Panc1 (cell line): ENCODE results near the gene CCRL2.

Experiments used
- CTCF ChIP-seq: fragments of 450-650 bp; IDR thresholded peaks from 2 replicates; pipeline ENCODE4 v1.5.1; 2017; ENCODE audit warnings: mild to moderate bottlenecking
- POLR2AphosphoS5 ChIP-seq: IDR thresholded peaks from 2 replicates; pipeline ENCODE4 v1.6.1; 2012; ENCODE audit warnings: mild to moderate bottlenecking, low read depth, low read length, moderate library complexity

- no peak for TF ChIP-seq CTCF
- no peak for TF ChIP-seq POLR2AphosphoS5
These were observed 28.1 kb downstream of the CCRL2 start for GRCh38 chr3:46435081-46435726.
